ENCODE results near the gene SDC1.

Gene SDC1

DNA sequence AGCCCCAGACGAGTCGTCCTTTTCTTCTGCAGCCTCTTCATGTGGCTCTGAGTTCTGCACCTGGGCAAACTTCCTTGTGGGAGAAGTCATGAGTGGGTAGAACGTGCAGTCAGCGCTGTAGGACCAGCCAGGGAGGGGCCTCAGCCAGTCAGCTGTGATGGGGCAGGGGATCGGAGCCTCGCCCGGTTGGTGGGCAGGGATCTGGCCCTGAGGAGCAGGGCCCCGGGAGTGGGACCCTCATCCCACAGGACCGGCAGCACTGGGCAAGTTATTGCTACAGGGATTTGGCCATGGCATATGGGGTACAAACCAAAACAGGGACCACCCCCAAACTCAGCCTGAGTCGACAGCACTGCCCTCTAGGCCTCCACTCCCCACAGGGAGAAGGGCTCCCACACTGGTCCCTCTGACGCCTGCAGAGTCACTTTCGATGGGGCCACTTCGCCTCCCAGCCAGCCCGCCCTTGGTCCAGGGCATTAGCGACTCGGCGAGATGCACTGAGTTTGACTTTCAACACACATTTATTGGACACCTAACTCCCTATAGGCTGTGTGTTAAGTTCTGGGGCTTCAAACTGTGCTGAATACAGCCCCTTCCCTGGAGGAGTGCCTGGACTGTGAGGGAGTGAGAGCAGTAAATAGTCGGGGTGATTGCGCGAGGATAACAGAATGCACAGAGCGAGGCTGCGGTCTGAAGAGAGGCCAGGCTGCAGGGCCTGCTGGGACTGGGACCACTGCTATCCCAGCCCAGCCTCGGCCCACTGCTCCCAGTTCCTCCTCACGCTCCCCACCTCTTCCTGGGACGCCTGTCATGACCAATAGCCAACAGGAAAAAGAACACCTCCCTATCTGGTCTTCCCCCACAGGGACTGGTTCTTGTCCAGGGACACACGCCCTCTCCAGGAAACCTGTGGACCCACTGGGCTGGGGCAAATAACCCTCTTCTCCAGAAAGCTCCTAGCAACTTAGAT, 55.9 kb downstream of the SDC1 start:
- no peak for DNase-seq

DNA sequence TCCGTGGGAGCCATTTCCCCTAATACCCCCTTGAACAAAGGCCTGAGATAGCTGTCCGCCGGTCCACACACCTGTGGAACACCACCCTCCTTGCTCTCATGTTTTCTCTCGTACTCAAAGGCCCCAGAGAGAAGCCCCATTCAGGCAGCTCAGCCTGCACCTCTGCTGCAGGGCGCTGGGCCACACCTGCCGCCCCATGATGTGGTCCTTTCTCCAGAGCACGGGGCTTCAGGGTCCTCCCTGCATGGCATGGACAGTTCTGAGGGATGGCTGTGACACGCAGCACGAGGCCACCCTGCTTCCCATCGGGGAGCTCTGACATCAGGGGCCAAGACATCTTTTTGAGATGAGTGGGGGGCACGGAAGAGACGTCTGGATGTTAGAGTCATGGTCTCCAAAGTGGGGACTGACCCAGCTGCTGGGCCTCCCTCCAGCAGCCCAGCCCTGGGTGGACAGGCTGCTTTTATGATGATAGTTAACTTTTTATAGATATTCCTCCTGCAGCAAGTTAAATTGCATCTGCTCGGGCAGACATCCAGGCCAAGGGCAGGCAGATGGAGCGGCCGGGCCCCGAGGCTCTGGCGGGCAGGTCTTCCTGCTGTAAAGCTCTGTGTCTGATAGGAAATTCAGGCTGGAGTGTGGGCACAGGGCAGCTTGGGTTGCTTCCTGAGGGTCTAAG, 56.7 kb downstream of the SDC1 start:
- DNase-seq: no peak

DNA sequence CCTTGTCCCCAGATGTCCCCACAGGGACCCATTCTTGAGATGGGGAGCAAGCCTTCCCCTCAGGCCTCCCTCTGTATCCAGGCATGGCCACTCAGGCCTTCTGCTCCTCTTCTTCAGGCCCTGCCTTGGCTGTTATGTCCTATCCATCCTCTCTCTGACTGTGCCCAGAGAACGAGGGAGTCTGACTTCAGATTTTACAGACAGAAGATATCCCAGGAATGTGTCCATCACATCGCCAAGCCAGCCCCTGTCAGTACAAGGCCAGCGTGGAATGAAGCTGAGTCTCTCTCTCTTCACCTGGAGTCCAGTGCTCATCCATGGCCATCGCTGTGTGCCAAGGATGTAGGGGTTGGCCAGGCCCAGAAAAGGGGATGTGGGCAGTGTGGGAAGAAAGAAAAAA, 57.6 kb downstream of the SDC1 start:
- DNase-seq: no peak

DNA sequence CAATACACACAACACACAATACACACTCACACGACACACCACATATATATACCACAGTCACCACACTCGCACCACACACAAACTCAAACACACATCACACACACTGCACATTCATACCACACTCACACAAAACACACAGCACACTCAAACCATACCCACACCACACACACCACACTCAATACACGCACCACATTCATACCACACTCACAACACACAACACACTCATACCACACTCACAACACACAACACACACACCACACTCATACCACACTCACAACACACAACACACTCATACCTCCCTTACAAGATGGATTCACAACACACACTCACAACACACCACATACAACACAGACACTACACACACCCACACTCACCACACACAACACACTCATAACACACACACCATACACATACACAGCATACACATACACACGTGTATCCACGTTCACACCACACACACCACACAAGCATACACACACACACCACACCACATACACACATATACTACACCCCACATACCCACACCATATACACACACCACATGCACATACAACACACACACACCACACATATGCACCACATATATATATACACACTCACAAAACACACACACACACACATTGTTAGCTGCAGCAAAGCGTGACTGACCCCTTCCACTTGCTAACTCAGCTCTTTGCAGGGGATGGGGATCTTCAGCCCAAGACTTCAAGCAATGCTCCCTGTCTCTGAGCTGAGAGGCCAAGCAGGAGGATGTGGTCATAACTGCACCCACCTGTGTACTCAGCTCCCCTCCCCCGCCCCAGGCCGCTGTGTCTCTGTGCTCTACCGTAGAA, 59.0 kb downstream of the SDC1 start:
- no peak for DNase-seq

DNA sequence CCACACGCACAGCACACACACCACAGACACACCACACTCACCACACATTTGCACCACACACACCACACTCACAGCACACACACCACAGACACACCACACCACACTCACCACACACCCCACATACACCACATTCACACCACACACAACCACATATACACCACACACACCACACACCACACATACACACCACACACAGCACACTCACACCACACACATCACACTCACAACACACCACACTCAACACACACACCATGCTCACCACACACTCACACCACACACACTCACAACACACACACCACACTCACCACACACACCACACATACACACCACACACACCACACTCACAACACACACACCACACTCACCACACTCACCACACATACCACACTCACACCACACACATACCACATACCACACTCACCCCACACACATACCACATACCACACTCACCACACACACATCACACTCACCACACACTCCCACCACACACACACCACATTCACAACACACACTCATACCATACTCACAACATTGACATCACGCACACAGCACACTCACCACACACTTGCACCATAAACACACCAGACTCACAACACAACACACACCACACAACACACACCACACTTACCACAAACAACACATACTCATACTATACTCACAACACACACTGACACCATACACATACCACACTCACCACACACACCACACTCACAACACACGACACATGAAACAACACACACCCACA, 60.0 kb downstream of the SDC1 start:
- no peak for DNase-seq

DNA sequence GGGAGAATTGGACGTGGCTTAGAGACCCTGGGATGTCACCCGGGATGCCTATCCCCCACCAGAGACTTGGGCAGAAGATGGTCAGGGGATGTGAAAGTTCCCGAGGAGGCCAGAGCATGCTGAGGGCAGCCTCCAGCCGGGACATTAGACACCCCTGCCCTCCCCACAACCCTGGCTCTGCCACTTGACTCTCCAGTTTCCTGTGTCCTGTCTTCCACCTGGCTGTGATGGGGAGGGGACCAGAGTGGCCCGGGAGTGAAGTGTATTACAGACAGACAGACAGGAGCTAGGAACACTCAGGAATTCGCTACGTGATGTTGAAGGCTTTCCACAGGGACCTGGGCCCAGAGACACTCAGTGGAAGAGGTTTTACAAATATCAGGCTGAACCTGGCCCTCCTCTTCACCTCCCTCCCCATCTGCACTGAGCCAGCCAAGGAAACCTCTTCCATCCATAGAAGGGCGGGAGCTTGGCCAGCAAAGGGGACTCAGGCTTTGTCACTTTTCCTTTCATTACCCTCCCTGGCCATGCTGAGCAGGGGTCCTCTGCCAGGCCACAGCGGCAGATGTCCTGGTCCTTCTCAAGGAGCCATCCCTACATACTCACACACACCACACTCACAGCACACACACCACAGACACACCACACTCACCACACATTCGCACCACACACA, 60.7 kb downstream of the SDC1 start:
- DNase-seq: peak; percentile 5

DNA sequence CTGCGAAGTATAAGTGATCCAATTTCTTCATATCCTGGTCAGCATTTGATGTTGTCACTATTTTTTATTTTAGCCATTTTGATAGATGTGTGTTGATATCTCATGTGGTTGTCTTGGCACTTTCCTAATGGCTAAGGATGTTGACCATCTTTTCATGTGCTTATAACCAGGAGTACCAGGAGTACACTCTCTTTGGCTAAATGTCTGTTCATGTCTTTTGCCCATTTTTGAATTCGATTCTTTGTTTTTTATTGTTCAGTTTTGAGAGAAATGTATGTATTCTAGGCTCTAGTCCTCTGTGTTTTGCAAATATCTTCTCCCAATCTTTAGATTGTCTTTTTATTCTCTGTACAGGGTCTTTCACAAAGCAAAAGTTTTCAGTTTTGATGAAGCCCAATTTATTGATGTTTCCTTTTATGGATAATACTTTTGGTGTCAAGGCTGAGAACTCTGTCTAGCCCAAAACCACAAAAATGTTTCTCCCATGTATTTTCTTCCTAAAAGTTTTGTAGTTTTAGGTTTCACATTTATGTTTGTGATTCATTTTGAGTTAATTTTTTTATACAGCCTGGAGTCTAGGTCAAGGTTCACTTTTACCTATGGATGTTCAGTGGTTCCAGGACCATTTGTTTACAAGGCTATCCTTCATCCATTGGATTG, 65.4 kb downstream of the SDC1 start:
- DNase-seq: no peak

DNA sequence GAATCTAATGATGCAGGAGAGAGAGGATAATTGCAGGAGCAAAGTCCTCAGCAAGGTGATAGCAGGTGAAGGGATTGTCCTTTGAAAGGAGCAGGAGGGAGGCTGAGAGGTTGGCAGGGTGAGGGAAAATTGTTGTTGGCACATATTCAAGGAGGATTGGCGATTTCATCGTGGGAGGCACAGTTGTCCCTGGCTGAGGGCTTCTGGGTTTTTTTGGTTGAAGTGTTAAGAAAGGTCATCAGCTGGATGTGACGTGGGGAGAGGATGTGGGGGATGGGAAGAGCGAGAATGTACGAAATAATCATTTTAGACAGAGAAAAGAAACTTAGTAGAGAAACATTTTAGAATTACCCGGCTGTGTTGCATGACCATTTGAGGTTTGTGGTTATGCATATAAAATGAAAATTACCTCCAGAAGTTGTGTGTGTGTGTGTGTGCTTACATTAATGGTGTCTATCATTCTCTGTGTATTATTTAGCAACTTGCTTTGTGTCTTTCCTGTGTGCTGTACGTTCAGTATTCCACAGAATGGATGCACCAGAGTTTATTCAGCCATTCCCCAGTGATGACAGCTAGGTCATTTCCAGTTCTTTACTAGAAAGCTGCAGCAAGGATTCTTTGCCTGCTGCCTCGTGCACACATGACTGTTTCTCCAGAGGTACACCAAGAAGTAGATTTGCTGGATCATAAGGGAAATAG, 67.6 kb downstream of the SDC1 start:
- DNase-seq: no peak

DNA sequence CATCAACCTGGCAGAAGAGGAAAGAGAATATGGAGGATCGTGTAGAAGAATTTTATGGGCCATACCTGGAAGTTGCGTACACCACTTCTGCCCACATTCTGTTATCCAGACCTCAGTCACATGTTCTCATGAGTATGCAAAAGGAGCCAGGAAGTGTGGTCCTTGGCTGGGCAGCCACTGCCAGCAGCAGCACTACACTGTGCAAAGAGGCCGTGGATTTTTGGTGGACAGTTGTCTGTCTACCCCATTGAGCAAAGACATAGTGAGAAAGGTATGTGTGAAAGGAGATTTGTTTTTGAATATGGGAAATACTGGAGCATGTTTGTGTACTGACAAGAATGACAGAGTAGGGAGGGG, 68.1 kb downstream of the SDC1 start:
- DNase-seq: no peak

DNA sequence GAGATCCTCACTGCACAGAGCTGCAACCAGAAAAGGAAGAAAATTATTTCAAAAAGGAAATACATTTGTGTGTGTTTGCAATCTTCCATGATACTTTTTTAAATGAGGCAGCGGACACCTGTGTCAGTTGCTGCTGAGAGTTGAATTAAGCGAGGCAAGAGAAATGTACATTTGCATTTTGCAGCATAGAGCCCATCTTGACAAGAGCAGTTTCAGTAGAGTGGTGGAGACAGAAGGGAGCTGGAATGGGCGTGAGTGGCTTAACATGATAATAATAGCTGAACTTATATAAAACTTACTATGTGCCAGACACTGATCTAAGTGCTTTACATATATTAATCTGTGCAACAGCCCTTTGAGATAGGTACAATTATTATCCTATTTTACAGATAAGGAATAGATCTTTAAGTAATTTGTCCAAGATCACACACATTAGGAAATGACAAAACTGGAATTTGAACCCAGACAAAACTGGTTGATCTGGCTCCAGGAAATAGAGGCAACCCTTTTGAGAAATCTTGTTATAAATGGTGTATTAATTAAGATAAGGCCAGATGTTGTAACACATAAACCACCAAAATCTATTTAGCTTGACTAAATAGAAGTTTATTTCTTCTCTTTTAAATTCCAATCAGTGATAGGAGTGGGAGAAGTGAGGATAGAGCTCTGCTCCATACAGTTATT, 68.7 kb downstream of the SDC1 start:
- DNase-seq: no peak

DNA sequence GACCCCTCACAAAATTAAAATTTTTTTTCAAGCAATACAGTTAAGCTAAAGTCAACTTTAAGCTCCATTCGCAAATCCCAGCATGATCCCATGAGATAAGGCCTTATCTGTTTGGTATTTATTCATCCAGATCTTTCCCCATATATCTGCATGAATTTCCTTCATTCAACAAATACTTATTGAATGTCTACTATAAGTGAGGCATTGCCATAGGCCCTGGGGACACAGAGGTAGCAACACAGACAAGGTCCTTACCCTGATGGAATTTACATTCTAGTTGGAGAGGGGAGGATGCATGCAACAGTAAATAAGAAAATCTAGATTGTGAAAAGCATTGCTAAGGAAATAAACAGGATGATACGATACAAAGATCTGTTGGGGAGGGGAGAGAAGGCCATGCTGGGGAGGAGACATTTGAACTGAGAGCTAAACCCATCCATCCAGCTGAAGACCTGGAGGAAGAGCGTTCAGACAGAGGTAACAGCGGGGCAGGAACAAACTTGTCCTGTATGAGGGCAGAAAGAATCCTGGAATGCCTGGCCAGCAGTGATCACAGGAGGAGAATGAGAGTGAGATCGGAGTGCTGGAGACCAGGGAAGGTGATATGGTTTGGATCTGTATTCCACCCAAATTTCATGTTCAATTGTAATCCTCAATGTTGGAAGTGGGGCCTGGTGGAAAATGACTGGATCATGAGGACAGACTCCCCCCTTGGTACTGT, 71.6 kb downstream of the SDC1 start:
- no peak for DNase-seq

DNA sequence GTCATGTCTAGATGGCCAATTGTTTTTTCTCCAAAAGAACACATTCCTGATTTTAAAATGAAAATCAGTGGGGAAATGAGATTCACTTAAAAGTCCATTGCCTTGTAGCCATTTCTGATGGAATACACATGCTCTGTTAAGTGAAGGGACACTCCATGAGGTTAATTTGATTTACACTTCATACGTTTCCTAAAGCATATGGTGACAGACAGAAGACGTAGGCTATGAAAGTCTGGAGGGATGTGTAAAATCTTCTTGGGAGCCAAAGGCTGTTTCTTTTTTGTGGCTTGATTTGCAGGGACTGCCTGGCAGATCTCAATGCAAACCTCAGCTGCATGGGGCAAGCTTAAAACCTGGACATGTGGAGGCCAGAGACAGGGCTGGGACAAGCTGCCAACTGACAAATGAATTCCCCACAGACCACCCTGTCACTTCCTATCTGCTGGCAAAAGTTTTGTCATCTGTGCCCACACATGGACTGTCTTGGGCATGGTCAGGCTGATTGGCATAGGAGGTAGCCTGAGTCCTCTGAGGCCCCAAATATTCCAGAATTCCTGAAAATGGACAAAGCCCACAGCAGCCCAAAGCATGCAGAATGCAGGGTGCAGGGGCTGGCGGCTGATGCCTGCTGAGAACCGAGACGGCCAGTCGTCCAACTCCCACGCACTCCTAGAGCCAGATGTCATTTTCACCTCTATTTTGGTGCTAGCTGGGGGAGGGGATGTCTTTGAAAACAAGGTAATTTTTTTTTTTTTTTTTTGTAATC, 73.9 kb downstream of the SDC1 start:
- no peak for DNase-seq

All from NCI-H1092 treated with DMSO at 0.1 percent for 48 hours (cell line).